HFFc6 (cell line): ENCODE measurements around the gene ITLN2. TPM values are rescaled to one million over a fixed set of nuclear protein-coding genes. Genes with fewer than 3 reads are reported as not detected.
"Not testable (repeated sequence)": the region's sequence is repeated elsewhere in the genome, so short reads cannot be mapped to it uniquely, and the experiment has no call there.

Source experiments
- DNase-seq: peaks from one replicate; pipeline ENCODE4 v3.0.0-alpha.2; 2018
- H3K27ac Mint-ChIP-seq: 2 replicates; pipeline ENCODE4 v1.8.0; 2020; ENCODE audit warnings: mild to moderate bottlenecking, mixed read lengths
- H3K27me3 Mint-ChIP-seq: 2 replicates; pipeline ENCODE4 v1.8.0; 2021; ENCODE audit warnings: mild to moderate bottlenecking, moderate library complexity, mixed read lengths; ENCODE audit not compliant: insufficient read depth
- H3K36me3 Mint-ChIP-seq: 2 replicates; pipeline ENCODE4 v1.8.0; 2021; ENCODE audit warnings: low read depth, mixed read lengths
- H3K4me1 Mint-ChIP-seq: 2 replicates; pipeline ENCODE4 v1.8.0; 2020; ENCODE audit warnings: low read depth, mixed read lengths
- H3K4me3 Mint-ChIP-seq: 2 replicates; pipeline ENCODE4 v1.8.0; 2020; ENCODE audit warnings: mild to moderate bottlenecking, moderate library complexity, mixed read lengths
- H3K9me3 Mint-ChIP-seq: 2 replicates; pipeline ENCODE4 v1.8.0; 2020; ENCODE audit warnings: mild to moderate bottlenecking, mixed read lengths
- CTCF ChIP-seq: fragments of 200-600 bp; sonication (generic); IDR thresholded peaks from 2 replicates; pipeline ENCODE4 v1.5.0; 2021; ENCODE audit warnings: antibody characterized with exemption, mild to moderate bottlenecking
- total RNA-seq, 6 experiments: library from RNA; stranded (reverse); fragmentation: NEBNext Ultra II Directional; extraction: Animal tissue kit (Norgen Biotek cat#: 25700); gene quantifications; 2 replicates in 1 of 6; 3 replicates in 5 of 6; pipeline ENCODE4 v1.2.3, GENCODE V29; 2021

ITLN2 gene
- total RNA-seq, 6 experiments from 2014 or later: not detected

- DNase-seq: no peak
- Mint-ChIP-seq H3K4me1 (no peaks in the 10 kb centered on the region), H3K4me3 (no peak overlapping the region), H3K27me3 (no peaks in the 10 kb centered on the region; the same call in 1 of the 2 replicates), H3K27ac (no peak overlapping the region), H3K36me3 (no peaks in the 10 kb centered on the region), H3K9me3 (peaks cover 9% of the 10 kb centered on the region; the same call in 1 of the 2 replicates)
- TF ChIP-seq CTCF: no peak
Observed at GRCh38 chr1:160924791-160925651, 29.6 kb downstream of the ITLN2 start.

- no peak for TF ChIP-seq CTCF
- no peak overlapping the region for H3K27ac Mint-ChIP-seq
- no peaks in the 10 kb centered on the region for H3K36me3 Mint-ChIP-seq
- H3K27me3 Mint-ChIP-seq: peaks cover 2% of the 10 kb centered on the region; the same call in 1 of the 2 replicates
- no peak overlapping the region for H3K4me3 Mint-ChIP-seq
- no peak for DNase-seq
- H3K9me3 Mint-ChIP-seq: no peaks in the 10 kb centered on the region
- no peaks in the 10 kb centered on the region for H3K4me1 Mint-ChIP-seq
Observed at GRCh38 chr1:160916666-160917065, 37.9 kb downstream of the ITLN2 start.

- H3K36me3 Mint-ChIP-seq, H3K4me3 Mint-ChIP-seq, H3K27me3 Mint-ChIP-seq, H3K27ac Mint-ChIP-seq, H3K9me3 Mint-ChIP-seq, H3K4me1 Mint-ChIP-seq, DNase-seq: not testable (repeated sequence)
Observed at GRCh38 chr1:160913229-160913628, 41.4 kb downstream of the ITLN2 start.

GRCh38 chr1:160911925-160912324 is 42.7 kb downstream of the ITLN2 start:
- Mint-ChIP-seq H3K9me3 (no peaks in the 10 kb centered on the region), H3K4me3 (no peak overlapping the region), H3K36me3 (no peaks in the 10 kb centered on the region), H3K27me3 (peaks cover 8% of the 10 kb centered on the region), H3K4me1 (no peaks in the 10 kb centered on the region), H3K27ac (no peak overlapping the region)
- no peak for DNase-seq
- TF ChIP-seq CTCF: no peak

GRCh38 chr1:160911441-160911840 is 43.2 kb downstream of the ITLN2 start:
- Mint-ChIP-seq H3K4me1 (no peaks in the 10 kb centered on the region), H3K36me3 (no peaks in the 10 kb centered on the region), H3K4me3 (no peak overlapping the region), H3K27ac (no peak overlapping the region), H3K27me3 (peaks cover 8% of the 10 kb centered on the region), H3K9me3 (no peaks in the 10 kb centered on the region)
- DNase-seq: no peak
- no peak for TF ChIP-seq CTCF

- Mint-ChIP-seq H3K4me1 (no peaks in the 10 kb centered on the region), H3K27me3 (peaks cover 14% of the 10 kb centered on the region), H3K4me3 (no peak overlapping the region), H3K36me3 (no peaks in the 10 kb centered on the region), H3K27ac (no peak overlapping the region), H3K9me3 (no peaks in the 10 kb centered on the region)
- TF ChIP-seq CTCF: no peak
- no peak for DNase-seq
Observed at GRCh38 chr1:160910170-160910750, 44.3 kb downstream of the ITLN2 start.
